HFFc6 (cell line): ENCODE results near the gene SDS. TPM values are rescaled to one million over a fixed set of nuclear protein-coding genes. Genes with fewer than 3 reads are reported as not detected.
"Not testable (repeated sequence)": the region's sequence is repeated elsewhere in the genome, so short reads cannot be mapped to it uniquely, and the experiment has no call there.

ENCODE experiments used
- DNase-seq: peaks from one replicate; pipeline ENCODE4 v3.0.0-alpha.2; 2018
- H3K27ac Mint-ChIP-seq: 2 replicates; pipeline ENCODE4 v1.8.0; 2020; ENCODE audit warnings: mild to moderate bottlenecking, mixed read lengths
- H3K27me3 Mint-ChIP-seq: 2 replicates; pipeline ENCODE4 v1.8.0; 2021; ENCODE audit warnings: mild to moderate bottlenecking, moderate library complexity, mixed read lengths; ENCODE audit not compliant: insufficient read depth
- H3K36me3 Mint-ChIP-seq: 2 replicates; pipeline ENCODE4 v1.8.0; 2021; ENCODE audit warnings: low read depth, mixed read lengths
- H3K4me1 Mint-ChIP-seq: 2 replicates; pipeline ENCODE4 v1.8.0; 2020; ENCODE audit warnings: low read depth, mixed read lengths
- H3K4me3 Mint-ChIP-seq: 2 replicates; pipeline ENCODE4 v1.8.0; 2020; ENCODE audit warnings: mild to moderate bottlenecking, moderate library complexity, mixed read lengths
- H3K9me3 Mint-ChIP-seq: 2 replicates; pipeline ENCODE4 v1.8.0; 2020; ENCODE audit warnings: mild to moderate bottlenecking, mixed read lengths
- total RNA-seq, 6 experiments: library from RNA; stranded (reverse); fragmentation: NEBNext Ultra II Directional; extraction: Animal tissue kit (Norgen Biotek cat#: 25700); gene quantifications; 2 replicates in 1 of 6; 3 replicates in 5 of 6; pipeline ENCODE4 v1.2.3, GENCODE V29; 2021
- TF ChIP-seq, protein P1 (sequence below): fragments of 200-600 bp; sonication (generic); IDR thresholded peaks from 2 replicates; pipeline ENCODE4 v1.5.0; 2021; ENCODE audit warnings: antibody characterized with exemption, mild to moderate bottlenecking

Gene SDS
- total RNA-seq, 6 experiments from 2014 or later, result not detected

DNA sequence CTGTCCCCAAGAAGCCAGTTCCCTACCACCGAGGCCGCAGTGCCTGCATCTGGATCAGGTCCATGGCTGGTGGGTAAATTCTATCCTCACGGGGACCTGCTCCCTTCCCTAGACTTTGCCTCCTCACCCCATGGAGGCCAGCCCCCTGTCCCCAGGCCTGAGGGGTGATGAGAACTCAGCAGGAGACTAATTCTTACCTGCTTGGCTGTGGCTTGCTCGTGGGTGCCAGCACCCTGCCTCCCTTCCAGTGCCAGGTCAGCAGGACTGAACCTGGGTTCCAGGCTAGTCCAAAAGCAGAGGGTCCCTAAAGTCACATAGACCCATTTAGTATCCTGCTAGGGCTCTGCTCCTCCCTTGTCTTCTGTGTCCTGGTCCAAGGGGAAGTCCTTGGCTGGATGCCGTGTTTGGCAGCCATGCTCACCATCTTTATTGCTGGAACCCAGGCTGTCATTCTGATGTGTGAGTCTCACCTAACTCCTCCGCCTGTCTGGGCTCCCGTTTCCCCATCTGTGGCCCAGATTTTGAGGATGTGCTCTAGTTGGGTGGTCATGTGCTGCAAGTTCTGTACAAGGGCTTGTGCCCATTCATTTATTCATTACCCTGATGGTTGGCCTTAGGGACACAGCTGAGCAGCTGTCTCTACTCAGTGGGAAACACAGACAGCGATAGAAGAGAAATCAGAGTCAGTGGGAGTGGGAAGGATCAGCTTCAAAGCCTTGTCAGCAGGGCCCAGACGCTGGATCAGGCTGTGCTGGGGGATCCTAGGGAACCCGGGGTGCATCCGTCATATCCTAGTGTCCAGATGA lies 44.4 kb downstream of the SDS start:
- Mint-ChIP-seq H3K4me1 (peaks cover 19% of the 10 kb centered on the region), H3K27me3 (no peaks in the 10 kb centered on the region), H3K36me3 (no peaks in the 10 kb centered on the region; the same call in 1 of the 2 replicates), H3K4me3 (peak overlapping the region; percentile 94), H3K27ac (peak overlapping the region; percentile 76), H3K9me3 (no peaks in the 10 kb centered on the region)
- TF ChIP-seq, protein P1, sequence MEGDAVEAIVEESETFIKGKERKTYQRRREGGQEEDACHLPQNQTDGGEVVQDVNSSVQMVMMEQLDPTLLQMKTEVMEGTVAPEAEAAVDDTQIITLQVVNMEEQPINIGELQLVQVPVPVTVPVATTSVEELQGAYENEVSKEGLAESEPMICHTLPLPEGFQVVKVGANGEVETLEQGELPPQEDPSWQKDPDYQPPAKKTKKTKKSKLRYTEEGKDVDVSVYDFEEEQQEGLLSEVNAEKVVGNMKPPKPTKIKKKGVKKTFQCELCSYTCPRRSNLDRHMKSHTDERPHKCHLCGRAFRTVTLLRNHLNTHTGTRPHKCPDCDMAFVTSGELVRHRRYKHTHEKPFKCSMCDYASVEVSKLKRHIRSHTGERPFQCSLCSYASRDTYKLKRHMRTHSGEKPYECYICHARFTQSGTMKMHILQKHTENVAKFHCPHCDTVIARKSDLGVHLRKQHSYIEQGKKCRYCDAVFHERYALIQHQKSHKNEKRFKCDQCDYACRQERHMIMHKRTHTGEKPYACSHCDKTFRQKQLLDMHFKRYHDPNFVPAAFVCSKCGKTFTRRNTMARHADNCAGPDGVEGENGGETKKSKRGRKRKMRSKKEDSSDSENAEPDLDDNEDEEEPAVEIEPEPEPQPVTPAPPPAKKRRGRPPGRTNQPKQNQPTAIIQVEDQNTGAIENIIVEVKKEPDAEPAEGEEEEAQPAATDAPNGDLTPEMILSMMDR, result no peak
- peak; percentile 25 for DNase-seq

DNA sequence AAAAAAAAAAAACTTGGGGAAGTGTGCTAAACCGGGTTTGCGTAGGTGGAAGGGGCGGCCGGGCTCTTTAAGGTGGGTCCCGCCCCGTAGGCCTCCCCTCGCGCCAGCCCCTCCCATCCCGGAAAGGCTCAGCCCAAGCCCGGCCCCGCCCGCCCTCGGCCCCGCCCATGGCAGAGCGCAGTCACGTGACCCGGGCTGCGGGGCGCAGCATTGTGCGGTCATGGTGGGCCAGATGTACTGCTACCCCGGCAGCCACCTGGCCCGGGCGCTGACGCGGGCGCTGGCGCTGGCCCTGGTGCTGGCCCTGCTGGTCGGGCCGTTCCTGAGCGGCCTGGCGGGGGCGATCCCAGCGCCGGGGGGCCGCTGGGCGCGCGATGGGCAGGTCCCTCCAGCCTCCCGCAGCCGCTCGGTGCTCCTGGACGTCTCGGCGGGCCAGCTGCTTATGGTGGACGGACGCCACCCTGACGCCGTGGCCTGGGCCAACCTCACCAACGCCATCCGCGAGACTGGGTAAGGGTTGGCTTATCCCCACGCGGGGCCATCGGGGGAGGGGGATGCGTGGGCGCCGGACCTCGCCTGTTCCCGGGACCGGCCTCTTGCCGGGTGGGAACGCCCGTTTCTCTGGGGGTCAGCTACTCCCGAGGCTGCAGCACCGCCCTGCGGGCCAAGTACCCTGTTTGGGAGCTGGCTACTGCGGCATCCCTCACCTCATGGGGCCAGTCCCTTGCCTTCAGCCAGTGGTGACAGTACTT lies 45.1 kb downstream of the SDS start, which contains the start of gene PLBD2:
Gene PLBD2, plus strand, starts transcription at position 207 of the 752 bp plus-strand sequence. Its CDS starts 14 bp downstream, at position 221.
- DNase-seq, result peak; percentile 88
- H3K9me3 Mint-ChIP-seq, result no peaks in the 10 kb centered on the region
- H3K4me1 Mint-ChIP-seq, result peaks cover 19% of the 10 kb centered on the region
- TF ChIP-seq, protein P1, result 0 out of 2 replicates have a peak, but pooled peaks have one; percentile 34
- H3K27me3 Mint-ChIP-seq, result no peaks in the 10 kb centered on the region
- H3K4me3 Mint-ChIP-seq, result peak within 1 kb of the TSS; percentile 94
- no peaks in the 10 kb centered on the region; the same call in 1 of the 2 replicates for H3K36me3 Mint-ChIP-seq
- H3K27ac Mint-ChIP-seq, result peak within 1 kb of the TSS; percentile 76

DNA sequence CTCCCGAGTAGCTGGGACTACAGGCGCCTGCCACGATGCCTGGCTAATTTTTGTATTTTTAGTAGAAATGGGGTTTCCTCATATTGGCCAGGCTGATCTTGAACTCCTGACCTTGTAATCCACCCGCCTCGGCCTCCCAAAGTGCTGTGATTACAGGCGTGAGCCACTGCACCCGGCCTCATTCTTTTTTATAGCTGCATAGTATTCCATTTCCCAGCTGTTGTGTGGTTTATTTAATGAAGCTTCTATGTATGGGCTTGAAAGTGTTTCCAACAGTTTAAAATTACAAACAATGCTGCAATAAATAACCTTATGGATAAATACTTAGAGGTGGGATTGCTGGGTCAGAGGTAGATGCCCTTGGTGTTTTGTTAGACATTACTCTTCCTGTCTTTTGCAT lies 49.5 kb downstream of the SDS start:
- not testable (repeated sequence) for H3K4me1 Mint-ChIP-seq, H3K4me3 Mint-ChIP-seq, H3K9me3 Mint-ChIP-seq, H3K27ac Mint-ChIP-seq, H3K36me3 Mint-ChIP-seq, H3K27me3 Mint-ChIP-seq, DNase-seq

DNA sequence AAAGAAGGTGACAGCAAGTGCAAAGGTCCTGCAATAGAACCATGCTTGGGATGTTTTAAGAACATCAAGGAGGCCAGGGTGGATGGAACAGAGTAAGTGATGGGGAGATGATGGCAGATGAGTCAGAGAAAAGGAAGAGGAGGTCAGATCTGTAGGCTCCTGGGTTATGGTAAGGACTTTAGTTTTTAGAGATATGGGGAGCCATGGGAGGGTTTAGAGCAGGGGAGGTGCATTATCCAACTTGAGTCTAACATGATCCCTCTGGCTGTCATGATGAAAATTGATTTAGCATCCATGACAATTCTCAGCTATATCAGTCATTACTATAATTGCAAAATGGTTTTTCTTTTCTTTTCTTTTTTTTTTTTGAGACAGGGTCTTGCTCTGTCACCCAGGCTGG lies 52.6 kb downstream of the SDS start:
- no peak for DNase-seq
- no peaks in the 10 kb centered on the region for H3K4me1 Mint-ChIP-seq
- no peaks in the 10 kb centered on the region for H3K36me3 Mint-ChIP-seq
- TF ChIP-seq, protein P1, result no peak
- no peak overlapping the region for H3K4me3 Mint-ChIP-seq
- H3K27ac Mint-ChIP-seq, result no peak overlapping the region
- H3K27me3 Mint-ChIP-seq, result peaks cover 9% of the 10 kb centered on the region
- no peaks in the 10 kb centered on the region for H3K9me3 Mint-ChIP-seq

DNA sequence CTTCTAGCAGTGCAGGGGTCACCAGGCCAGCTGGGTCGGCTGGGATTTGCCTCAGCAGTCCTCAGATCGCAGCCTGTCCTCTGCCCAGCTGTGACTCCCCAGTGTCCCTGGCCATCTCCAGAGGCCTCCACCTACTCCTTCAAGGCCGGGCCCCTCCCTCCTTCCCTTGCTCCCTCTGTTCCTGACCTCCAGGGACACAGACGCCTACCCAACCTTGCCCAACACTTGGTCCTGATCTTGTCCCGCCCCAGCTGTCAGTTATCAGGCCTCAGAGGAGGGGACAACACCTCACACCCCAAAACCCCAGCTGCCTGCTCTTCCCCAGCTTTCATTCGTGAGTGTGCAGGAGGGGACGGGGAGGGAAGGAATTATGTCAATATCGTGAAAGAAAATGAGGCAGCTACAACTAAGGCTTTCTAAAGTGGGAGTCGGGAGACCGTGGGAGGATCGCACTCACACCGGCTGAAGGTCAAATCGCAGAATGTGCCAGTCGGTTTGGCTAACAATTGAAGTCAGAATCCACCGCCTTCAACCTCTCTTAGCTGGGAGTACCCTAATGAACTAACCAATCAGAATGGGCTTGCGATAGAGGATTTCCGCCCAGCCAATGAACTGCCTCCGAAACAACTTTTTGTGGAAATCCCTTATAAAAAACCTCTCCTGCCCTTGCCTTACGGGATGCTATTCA lies 54.7 kb downstream of the SDS start:
- TF ChIP-seq, protein P1, result no peak
- no peak for DNase-seq
- H3K4me1 Mint-ChIP-seq, result no peaks in the 10 kb centered on the region
- H3K27me3 Mint-ChIP-seq, result peaks cover 12% of the 10 kb centered on the region
- no peaks in the 10 kb centered on the region for H3K36me3 Mint-ChIP-seq
- no peak overlapping the region for H3K27ac Mint-ChIP-seq
- H3K4me3 Mint-ChIP-seq, result no peak overlapping the region
- H3K9me3 Mint-ChIP-seq, result no peaks in the 10 kb centered on the region
